CD4-positive, alpha-beta T cell treated with Interleukin-6 at 100 ng/mL for 8 hours (primary cell): ENCODE measurements around the gene CHST8.

ENCODE experiments used
- DNase-seq: peaks from one replicate; pipeline ENCODE4 v3.0.0-alpha.2; 2020; ENCODE audit warnings: mixed read lengths, low spot score

CHST8 gene

GRCh38 chr19:33717878-33718277 is 96.1 kb downstream of the CHST8 start:
- DNase-seq: no peak

DNA sequence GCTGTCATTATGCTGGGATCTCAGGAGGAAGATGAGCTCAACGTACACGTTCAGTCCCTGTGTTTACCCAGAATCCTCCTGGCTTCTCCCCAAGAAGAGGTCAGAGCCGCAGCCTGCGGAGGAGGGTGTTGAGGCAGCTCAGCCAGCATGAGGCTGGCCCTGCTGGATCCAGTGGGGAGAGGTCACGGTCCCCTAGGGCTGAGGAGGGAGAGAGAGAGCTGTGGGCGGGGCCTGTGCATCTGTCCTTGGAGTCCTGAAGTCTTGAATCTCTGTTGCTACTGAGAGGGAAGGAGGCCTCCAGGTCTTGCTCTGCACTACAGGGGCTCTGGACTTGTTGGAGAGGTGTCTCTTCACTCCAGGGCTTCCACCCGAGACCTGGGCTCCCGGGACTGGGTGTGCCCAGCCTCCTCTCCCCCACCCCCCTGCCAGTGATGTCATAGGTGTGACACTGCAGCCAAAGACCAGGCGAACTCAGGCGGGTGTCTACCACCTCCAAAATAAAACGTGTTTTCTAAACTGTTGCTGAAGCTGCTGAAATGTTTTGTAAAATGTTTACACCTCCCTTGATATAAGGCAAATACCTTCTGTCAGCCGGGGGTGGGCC is 97.0 kb downstream of the CHST8 start:
- no peak for DNase-seq

DNA sequence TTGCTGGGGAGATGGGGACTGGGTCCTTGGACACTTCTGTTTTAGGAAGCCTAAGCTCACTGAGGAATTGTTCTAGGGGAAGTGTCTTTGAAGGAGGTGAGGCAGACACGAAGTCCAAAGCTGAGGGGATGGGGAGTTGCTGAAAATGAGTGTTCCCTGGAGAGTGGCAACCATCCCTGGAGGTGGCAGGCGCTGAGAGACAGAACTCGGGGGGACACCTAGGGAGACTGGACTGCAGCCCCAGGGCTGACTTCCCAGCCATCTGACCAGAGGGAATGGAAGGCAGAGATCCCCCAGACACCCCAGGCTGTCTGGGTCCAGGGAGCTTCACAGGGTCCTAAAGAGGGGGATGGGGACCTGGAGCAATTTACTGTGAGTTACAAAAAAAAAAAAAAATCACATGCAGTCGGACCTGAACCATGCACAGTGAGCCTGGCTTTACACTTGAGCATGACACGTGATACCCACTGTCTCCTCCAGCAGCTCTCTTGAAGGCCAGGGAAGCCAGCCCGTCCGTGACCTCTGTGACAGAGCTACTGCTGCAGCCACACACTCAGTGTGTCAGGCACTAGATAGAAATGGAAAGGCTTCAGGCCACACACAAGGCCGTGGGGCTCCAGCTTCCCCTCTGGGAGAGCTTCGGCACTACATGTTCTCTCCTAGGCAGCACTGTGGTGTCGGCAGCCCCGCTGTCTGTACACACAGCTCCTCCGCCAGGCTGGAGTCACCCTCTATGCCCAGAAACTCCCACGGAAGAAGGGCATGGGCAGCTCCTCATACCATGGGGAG is 97.8 kb downstream of the CHST8 start:
- DNase-seq: no peak

DNA sequence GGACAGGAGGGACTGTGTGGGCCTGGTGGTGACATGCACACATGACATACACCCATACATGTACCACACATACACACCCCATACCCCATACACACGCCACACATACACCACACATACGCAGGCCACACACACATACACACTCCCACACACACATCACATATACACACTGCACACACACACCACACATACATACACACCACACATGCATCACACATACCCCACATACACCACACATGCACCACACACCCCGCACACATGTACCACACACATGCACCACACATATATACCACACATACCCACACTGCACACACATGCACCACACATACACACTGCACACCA is 98.4 kb downstream of the CHST8 start:
- no peak for DNase-seq

DNA sequence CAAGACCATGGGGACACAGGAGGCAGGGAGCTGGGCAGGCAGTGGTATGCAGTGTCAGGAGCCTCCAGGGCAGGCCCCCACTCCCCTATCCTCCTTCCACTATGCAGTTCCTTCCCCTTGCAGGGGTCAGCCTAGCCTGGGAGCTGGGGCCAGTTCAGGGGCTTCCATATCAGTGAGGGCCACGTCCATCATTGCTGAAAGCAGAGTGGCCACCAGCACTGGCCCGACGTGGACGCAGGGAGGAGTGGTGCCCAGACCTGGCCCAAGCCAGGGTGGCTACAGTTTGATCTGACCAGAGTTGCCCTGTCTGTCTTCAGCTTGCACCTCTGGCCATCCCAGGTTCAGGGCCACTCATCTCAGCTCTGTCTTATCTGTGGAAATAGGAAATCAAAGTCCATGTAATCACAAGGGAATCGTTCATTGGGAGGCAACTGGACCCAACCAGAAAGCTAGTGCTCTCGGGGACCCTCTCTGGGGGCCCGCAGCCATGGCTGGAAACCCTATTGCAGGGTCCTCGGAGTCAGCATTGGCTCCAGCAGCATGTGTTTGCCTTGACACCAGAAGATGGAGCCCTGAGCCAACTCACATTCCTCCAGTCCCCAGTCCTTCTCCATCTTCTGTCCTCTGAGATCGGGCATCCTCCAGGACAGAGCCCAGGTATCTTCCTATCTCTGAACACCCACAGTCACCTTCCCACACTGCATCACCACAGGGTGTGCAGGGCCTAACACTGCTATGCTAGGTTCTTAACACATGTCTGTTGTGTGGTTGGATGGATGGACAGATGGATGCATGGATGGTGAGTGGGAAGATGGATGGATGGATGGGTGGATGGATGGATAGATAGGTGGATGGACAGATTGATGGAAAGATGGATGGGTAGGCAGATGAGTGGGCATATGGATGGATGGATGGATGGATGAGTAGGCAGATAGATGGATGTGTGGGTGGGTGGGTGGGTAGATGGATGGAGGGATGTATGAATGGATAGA is 99.2 kb downstream of the CHST8 start:
- DNase-seq: no peak

DNA sequence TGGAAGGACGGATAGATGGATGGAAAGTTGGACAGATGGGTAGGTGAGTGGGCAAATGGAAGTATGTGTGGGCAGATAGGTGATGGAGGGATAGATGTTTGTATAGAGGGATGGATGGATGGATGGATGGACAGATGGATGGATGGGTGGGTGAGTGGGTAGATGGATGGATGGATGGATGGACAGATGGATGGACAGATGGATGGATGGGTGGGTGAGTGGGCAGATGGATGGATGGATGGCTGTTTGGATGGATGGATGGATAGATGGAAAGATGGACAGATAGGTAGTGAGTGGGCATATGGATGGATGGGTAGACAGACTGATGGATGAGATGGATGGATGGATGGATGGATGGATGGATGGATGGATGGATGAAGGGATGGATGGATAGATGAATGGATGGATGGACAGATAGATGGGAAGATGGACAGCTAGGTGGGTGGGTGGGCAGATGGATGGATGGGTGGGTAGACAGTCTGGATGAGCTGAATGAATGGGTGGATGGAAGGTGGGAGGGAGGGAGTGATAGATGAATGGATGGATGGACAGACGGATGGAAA is 100.1 kb downstream of the CHST8 start:
- no peak for DNase-seq

- DNase-seq: no peak
Measured at GRCh38 chr19:33722456-33723239, 100.9 kb downstream of the CHST8 start.

- no peak for DNase-seq
Measured at GRCh38 chr19:33723512-33723911, 101.8 kb downstream of the CHST8 start.

- DNase-seq: no peak
Measured at GRCh38 chr19:33724021-33724720, 102.4 kb downstream of the CHST8 start.

DNA sequence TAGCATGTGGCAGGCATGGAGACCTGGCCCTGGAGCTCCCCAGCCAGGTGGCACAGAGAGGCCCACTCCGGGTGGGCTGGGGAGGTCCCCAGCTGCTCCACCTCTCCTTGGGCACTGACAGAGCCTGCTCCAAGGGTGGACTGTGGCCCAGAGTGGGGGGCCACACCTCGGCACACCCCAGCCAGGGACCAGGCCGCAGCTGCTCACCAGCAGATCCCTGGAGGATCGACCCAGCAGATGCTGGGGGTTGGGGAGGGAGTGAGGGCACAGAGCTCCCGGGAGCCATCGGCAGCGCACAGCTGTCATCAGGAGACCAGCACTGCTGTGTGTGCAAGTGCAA is 102.9 kb downstream of the CHST8 start:
- no peak for DNase-seq

DNA sequence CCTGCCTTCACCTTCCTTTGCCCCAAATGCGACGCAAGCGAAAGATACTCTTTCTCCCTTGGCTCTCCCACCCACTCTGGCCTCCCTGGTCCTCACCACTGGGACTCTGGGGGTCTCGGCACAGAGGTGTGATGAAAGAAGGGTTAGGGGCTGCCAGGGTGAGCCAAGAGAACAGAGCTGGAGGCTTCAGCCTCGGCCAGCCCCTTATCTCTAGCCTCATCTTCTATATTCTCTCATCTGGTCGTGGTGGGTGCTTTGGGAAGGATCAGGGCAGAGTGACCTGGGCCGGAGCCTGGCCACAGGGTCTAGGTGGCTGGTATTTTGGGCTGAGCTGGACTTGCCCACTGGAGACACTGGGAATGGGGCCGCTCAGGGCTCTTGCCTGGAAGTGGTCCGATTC is 103.8 kb downstream of the CHST8 start:
- DNase-seq: no peak

GRCh38 chr19:33726756-33727155 is 105.0 kb downstream of the CHST8 start:
- no peak for DNase-seq

DNA sequence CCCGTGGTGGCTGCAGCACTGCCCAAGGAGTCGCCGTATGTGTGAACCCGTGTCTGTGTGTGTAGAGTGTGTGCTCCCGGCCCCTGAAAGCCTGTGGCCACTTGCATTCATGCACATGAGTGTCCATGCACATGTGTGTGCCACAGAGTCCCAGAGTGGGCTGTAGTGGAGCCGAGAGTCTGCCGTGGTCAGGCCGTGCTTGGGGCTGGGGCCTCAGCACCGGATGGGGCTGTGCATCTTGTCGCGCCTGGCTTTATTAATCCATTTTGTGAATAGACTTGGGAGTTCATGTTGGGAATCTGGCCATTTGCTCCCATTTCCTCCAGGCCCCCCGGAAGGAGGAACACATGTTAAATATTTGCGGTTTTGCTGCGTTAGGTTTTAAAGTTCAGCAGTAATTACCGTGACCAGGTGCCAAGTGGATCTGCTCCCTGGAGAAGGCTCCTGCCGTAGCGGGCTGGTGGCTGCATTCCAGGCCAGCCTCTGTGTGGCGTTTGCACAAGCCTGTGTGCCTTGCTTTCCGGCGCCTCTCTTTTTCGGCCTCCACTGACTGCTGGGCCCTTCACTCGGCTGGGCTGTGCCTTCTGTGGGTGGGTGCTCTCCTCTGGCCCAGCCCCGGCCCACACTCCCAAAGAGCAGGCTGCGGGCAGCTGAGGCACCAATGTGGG is 105.7 kb downstream of the CHST8 start:
- DNase-seq: no peak

- no peak for DNase-seq
Measured at GRCh38 chr19:33728141-33728540, 106.4 kb downstream of the CHST8 start.

DNA sequence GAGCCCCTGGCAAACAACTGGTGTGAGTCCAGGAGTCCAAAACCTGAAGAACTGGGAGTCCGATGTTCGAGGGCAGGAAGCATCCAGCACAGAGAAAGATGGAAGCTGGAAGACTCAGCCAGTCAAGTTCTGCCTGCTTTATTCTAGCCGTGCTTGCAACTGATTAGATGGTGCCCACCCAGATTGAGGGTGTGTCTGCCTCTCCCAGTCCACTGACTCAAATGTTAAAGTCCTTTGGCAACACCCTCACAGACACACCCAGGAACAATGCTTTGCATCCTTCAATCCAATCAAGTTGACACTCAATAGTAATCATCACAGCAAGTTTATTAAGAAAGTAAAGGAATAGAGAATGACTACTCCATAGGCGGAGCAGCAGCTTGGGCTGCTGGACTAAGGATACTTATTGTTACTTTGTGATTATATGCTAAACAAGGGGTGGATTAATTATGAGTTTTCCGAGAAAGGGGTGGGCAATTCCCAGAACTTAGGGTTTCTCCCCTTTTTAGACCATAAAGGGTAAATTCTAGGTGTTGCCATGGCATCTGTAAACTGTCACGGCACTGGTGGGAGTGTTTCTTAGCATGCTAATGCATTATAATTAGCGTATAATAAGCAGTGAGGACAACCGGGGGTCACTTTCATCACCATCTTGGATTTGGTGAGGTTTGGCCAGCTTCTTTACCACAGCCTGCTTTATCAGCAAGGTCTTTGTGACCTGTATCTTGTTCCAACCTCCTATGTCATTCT is 109.3 kb downstream of the CHST8 start:
- DNase-seq: no peak

DNA sequence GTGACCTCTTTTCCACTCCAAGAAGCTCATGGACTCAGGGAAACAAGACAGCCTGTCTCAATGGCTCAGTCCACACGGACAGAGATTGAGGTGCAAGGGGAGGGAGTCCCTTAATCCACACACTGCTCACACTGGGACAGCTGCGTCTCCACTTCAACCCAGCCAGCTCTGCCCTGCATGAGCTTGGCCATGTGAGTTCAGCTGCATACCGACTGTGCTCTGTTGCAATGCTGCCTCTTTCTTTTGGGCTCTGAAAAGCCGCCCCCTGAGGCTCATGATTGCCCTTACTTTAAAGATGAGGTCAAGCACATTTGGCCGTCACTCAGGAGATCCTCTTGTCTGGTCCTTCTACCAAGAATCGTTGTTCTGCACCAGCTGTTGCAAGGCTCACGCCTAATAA is 110.1 kb downstream of the CHST8 start:
- DNase-seq: no peak

DNA sequence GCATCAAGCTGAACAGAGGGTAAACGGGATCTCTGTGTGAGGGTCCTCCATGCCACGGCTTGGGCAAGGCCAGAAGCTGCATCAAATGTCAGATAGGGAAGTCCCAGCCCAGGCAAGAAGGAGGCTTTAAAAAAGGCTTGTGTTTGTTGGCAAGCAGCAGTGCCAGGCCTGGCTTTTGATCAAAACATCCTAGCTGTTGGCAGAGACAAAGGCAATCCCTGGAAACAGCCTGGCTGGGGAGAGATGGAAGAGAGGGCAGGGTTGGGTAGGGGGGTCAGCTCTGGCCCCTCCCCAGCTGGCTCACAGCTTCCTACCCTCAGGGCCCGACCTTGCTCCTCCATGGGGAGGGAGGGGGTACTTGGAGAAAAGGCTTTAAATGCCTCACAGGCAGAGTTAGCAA is 113.2 kb downstream of the CHST8 start:
- no peak for DNase-seq

DNA sequence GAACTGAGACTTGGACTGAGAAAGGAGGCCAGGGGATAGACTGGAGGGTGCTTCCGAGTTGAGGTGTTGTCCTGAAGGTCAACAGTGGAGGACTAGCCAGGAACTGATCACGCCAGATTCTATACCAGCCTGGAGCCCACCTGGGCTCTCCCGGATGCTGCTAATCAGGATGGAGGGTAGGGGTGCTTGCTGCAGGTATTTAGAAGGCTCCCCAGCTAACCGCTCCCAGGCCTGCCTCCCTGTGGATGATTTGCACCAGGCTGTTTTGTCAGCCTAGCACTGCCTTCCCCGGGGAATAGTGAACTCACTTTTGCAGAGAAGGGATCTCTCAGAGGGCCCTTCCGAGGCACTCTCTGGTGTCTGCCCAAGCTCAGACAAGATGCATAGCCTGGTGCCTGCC is 114.4 kb downstream of the CHST8 start:
- no peak for DNase-seq

GRCh38 chr19:33736787-33737186 is 115.0 kb downstream of the CHST8 start:
- no peak for DNase-seq
